K562 (cell line): ENCODE measurements around the gene TEX264. TPM values are rescaled to one million over a fixed set of nuclear protein-coding genes. Genes with fewer than 3 reads are reported as not detected.

Source experiments
- ATAC-seq: fragments of 200-7000 bp; cut with Tn5 transposase; 3 replicates; pipeline ENCODE4 v1.9.1; 2020; ENCODE audit warnings: moderate library complexity
- BruUV-seq: library from RNA; stranded (reverse); fragments of 400-500 nt; replicated peaks from 2 replicates; lab custom pipeline; 2021; lab: Mats Ljungman, UMichigan
- CTCF ChIA-PET: fragments of 300-600 bp; formaldehyde crosslinking; extraction: SDS; loops from one replicate; lab custom pipeline; 2021; ENCODE audit warnings: low intra/inter-chr PET ratio; lab: Yijun Ruan, JAX
- POLR2A ChIA-PET: fragments of 300-600, 350-650 bp; sonication (Branson Sonifier 250); formaldehyde crosslinking; extraction: SDS; loops from one replicate; lab custom pipeline; 2021; ENCODE audit warnings: antibody characterized with exemption, inconsistent platforms; lab: Yijun Ruan, JAX
- DNase-seq, 4 experiments: peaks; one replicate each; pipeline versions ENCODE4 v3.0.0 to v3.0.0-alpha.2; 2011 to 2018; ENCODE audit warnings: low spot score in 3 of 4, mixed read lengths in 3 of 4; ENCODE audit errors: extremely low read depth in 1 of 4
- FAIRE-seq: peaks from 2 replicates; lab custom pipeline; 2011; peaks lifted over from hg19 to GRCh38; lab: Jason Lieb, UNC
- H2AFZ ChIP-seq: 2 replicates; pipeline ENCODE4 v1.6.0; 2011; ENCODE audit warnings: low read depth, low read length, control low read depth, inconsistent platforms
- H3K27ac ChIP-seq: fragments of 200-600 bp; 3 replicates; pipeline ENCODE4 v1.8.0; 2011; ENCODE audit warnings: low read depth, mild to moderate bottlenecking, control low read depth, inconsistent platforms, low read length, moderate library complexity, mixed read lengths; ENCODE audit errors: extremely low read depth
- H3K27me3 ChIP-seq, 2 experiments: fragments of 300-600 bp in 1 of 2; 2 replicates in 1 of 2; 3 replicates in 1 of 2; pipeline versions ENCODE4 v1.6.0 to v1.8.0; 2011; ENCODE audit warnings: inconsistent platforms in 2 of 2, low read length in 2 of 2, mild to moderate bottlenecking in 1 of 2, mixed read lengths in 1 of 2, moderate library complexity in 1 of 2; ENCODE audit not compliant: control insufficient read depth in 2 of 2, insufficient read depth in 2 of 2
- H3K36me3 ChIP-seq: fragments of 300-600 bp; 3 replicates; pipeline ENCODE4 v1.8.0; 2011; ENCODE audit warnings: mild to moderate bottlenecking, low read length, inconsistent platforms; ENCODE audit not compliant: control insufficient read depth, insufficient read depth
- H3K4me1 ChIP-seq, 2 experiments: fragments of 200-600 bp in 1 of 2; replicated peaks in 1 of 2; 2 replicates in 1 of 2; 3 replicates in 1 of 2; pipeline versions ENCODE4 v1.5.1 to v1.8.0; 2011; ENCODE audit warnings: inconsistent platforms in 2 of 2, low read length in 2 of 2, mild to moderate bottlenecking in 1 of 2, mixed read lengths in 1 of 2, moderate library complexity in 1 of 2; ENCODE audit not compliant: control insufficient read depth in 2 of 2, insufficient read depth in 2 of 2
- H3K4me2 ChIP-seq: 2 replicates; pipeline ENCODE4 v1.6.1; 2011; ENCODE audit warnings: low read length, control low read depth, inconsistent platforms, mixed read lengths; ENCODE audit not compliant: insufficient read depth
- H3K4me3 ChIP-seq: fragments of 200-600 bp; sonication (generic), shearing (Covaris generic); 2 replicates; pipeline ENCODE4 v1.5.1; 2016; ENCODE audit warnings: control low read depth, inconsistent platforms
- H3K79me2 ChIP-seq: fragments of 200-600 bp; 3 replicates; pipeline ENCODE4 v1.8.0; 2011; ENCODE audit warnings: low read length, inconsistent platforms; ENCODE audit not compliant: control insufficient read depth, insufficient read depth
- H3K9ac ChIP-seq, 2 experiments: 2 replicates each; pipeline versions ENCODE4 v1.6.0 to v1.6.1; 2011; ENCODE audit warnings: low read depth in 2 of 2, low read length in 2 of 2, control low read depth in 1 of 2, inconsistent platforms in 1 of 2, mild to moderate bottlenecking in 1 of 2, mixed read lengths in 1 of 2; ENCODE audit not compliant: insufficient read depth in 1 of 2
- H3K9me1 ChIP-seq: one replicate; pipeline ENCODE4 v1.6.0; 2011; ENCODE audit warnings: inconsistent platforms, mild to moderate bottlenecking, low read length, moderate library complexity; ENCODE audit not compliant: control insufficient read depth, insufficient read depth
- H3K9me3 ChIP-seq: replicated peaks from 2 replicates; pipeline ENCODE4 v1.5.1; 2011; ENCODE audit warnings: low read depth, low read length, inconsistent platforms; ENCODE audit not compliant: control insufficient read depth, insufficient read depth
- H4K20me1 ChIP-seq: replicated peaks from 2 replicates; pipeline ENCODE4 v1.6.1; 2011; ENCODE audit warnings: low read length, inconsistent platforms, mixed read lengths; ENCODE audit not compliant: control insufficient read depth, insufficient read depth
- CTCFL ChIP-seq: IDR thresholded peaks from 2 replicates; pipeline ENCODE4 v1.6.1; 2011; ENCODE audit warnings: borderline replicate concordance, low read depth, mild to moderate bottlenecking, moderate library complexity, low read length; ENCODE audit not compliant: insufficient read depth, poor library complexity, severe bottlenecking
- HNRNPLL ChIP-seq: fragments of 200-400 bp; formaldehyde crosslinking; IDR thresholded peaks from 2 replicates; pipeline ENCODE4 v1.6.1; 2017; ENCODE audit warnings: low read length, low read depth, mild to moderate bottlenecking; ENCODE audit not compliant: poor library complexity, severe bottlenecking
- IRF9 ChIP-seq: fragments of 450-650 bp; IDR thresholded peaks from 2 replicates; pipeline ENCODE4 v1.6.1; 2016; ENCODE audit warnings: missing biosample characterization, missing genetic modification characterization
- JUND ChIP-seq, 2 experiments: IDR thresholded peaks; 2 replicates in 1 of 2; 3 replicates in 1 of 2; pipeline ENCODE4 v1.6.1; 2011; ENCODE audit warnings: borderline replicate concordance in 2 of 2, low read depth in 2 of 2, low read length in 2 of 2, improper control_type of control experiment in 1 of 2, missing biosample characterization in 1 of 2, missing genetic modification characterization in 1 of 2, missing genetic modification reagents in 1 of 2
- LARP7 ChIP-seq: fragments of 450-650 bp; IDR thresholded peaks from 2 replicates; pipeline ENCODE4 v1.6.1; 2016
- POLR2A ChIP-seq: fragments of 450-650 bp; conservative IDR thresholded peaks from 2 replicates; pipeline ENCODE4 v1.6.1; 2016
- PYGO2 ChIP-seq: fragments of 450-650 bp; IDR thresholded peaks from 2 replicates; pipeline ENCODE4 v1.6.1; 2016; ENCODE audit warnings: mild to moderate bottlenecking, missing genetic modification characterization, moderate library complexity, missing compliant biosample characterization
- SRSF7 ChIP-seq: fragments of 200-400 bp; formaldehyde crosslinking; optimal IDR thresholded peaks from 2 replicates; pipeline ENCODE3; 2017; ENCODE audit warnings: mild to moderate bottlenecking, low read depth, low read length
- USF2 ChIP-seq: sonication (generic); formaldehyde crosslinking; IDR thresholded peaks from 2 replicates; pipeline ENCODE4 v1.5.0; 2020; ENCODE audit warnings: missing genetic modification reagents
- ZNF239 ChIP-seq: fragments of 250-450 bp; sonication (Bioruptor Pico); IDR thresholded peaks from 2 replicates; pipeline ENCODE4 v1.4.0; 2020; ENCODE audit warnings: mild to moderate bottlenecking
- ZNF778 ChIP-seq: fragments of 450-650 bp; formaldehyde crosslinking; IDR thresholded peaks from 2 replicates; pipeline ENCODE4 v1.4.0; 2020; ENCODE audit warnings: mild to moderate bottlenecking, moderate library complexity
- WGBS: fragments of 100-300 bp; shearing (Covaris generic); methylation state at CpG from one replicate; pipeline ENCODE4 v1.1.6; 2016; ENCODE audit warnings: low coverage, mixed read lengths; ENCODE audit not compliant: insufficient coverage; ENCODE audit errors: missing lambda C conversion rate; 5-methylcytosine and 5-hydroxymethylcytosine counted together
- in situ Hi-C: fragments of 300-500 bp; cut with MboI; formaldehyde crosslinking; loops from 4 replicates; pipeline ENCODE4 v1.15.0; 2018; ENCODE audit warnings: inconsistent platforms, mixed read lengths
- intact Hi-C: fragments of 100-400 bp; cut with micrococcal nuclease; formaldehyde crosslinking; loops from 2 replicates; pipeline ENCODE4 v1.14.2; 2022
- polyA plus RNA-seq, 8 experiments: library from polyadenylated mRNA; depleted of rRNA in 4 of 8; stranded (reverse) in 5 of 8; unstranded in 3 of 8; fragments of >200 nt; fragmentation: Nextera tagmentation in 2 of 8; fragmentation: Illumina TruSeq in 1 of 8; extraction: Ambion mirVana in 2 of 8; extraction: Trizol in 1 of 8; gene quantifications; 2 replicates each; pipeline versions ENCODE4 v1.2.1 to v1.2.3, GENCODE V29; 2011 to 2014; ENCODE audit warnings: inconsistent platforms in 1 of 8, missing spikeins in 1 of 8
- total RNA-seq, 7 experiments: library from RNA; depleted of rRNA in 6 of 7; stranded (reverse); fragments of >200 nt in 6 of 7; fragmentation: Illumina TruSeq in 2 of 7; extraction: Trizol in 2 of 7; gene quantifications; 2 replicates each; pipeline versions ENCODE4 v1.2.1 to v1.2.3, GENCODE V29; 2011 to 2021; ENCODE audit warnings: low replicate concordance in 1 of 7

The TEX264 gene
- total and polyA plus RNA-seq, 9 of the 15 experiments (the other 6 are each of a cell fraction or from before 2014, with no cell fraction given): 4.1 to 47.0 (median 31.0) TPM

- in situ Hi-C loops (no loop called here), intact Hi-C loops (no loop called here)
- no TSS peak for BruUV-seq
- Histone ChIP-seq H3K36me3 (peaks cover 18% of the 10 kb centered on the region; the same call in 1 of the 3 replicates), H3K4me3 (no peak overlapping the region), H3K9me1 (no peaks in the 10 kb centered on the region), H3K9me3 (no peaks in the 10 kb centered on the region), H3K4me2 (no peak overlapping the region), H3K79me2 (no peaks in the 10 kb centered on the region), H3K4me1 (no peaks in the 10 kb centered on the region), H2AFZ (no peak overlapping the region), H3K27ac (no peak overlapping the region), H4K20me1 (no peaks in the 10 kb centered on the region), H3K27me3 (no peaks in the 10 kb centered on the region), H3K9ac (no peak overlapping the region)
- no peak for TF ChIP-seq IRF9 (tag)
- no peak for TF ChIP-seq LARP7
- 50% methylated on average over 2 of the region's 3 CpGs for WGBS
- POLR2A ChIA-PET: no interaction called here
- ATAC-seq: no peak
- no peak for DNase-seq
- CTCF ChIA-PET: no interaction called here
- no peak for FAIRE-seq
These were observed 13.8 kb upstream of the TEX264 start for GRCh38 chr3:51657234-51657633.

GRCh38 chr3:51659942-51660341, 11.1 kb upstream of the TEX264 start:
- Histone ChIP-seq H3K9ac (no peak overlapping the region), H3K4me3 (no peak overlapping the region), H3K27ac (no peak overlapping the region), H3K9me3 (no peaks in the 10 kb centered on the region), H2AFZ (no peak overlapping the region), H3K79me2 (no peaks in the 10 kb centered on the region), H4K20me1 (no peaks in the 10 kb centered on the region), H3K4me1 (no peaks in the 10 kb centered on the region), H3K36me3 (peaks cover 28% of the 10 kb centered on the region; the same call in 1 of the 3 replicates), H3K9me1 (no peaks in the 10 kb centered on the region), H3K27me3 (no peaks in the 10 kb centered on the region), H3K4me2 (no peak overlapping the region)
- ATAC-seq (no peak), DNase-seq (no peak), FAIRE-seq (no peak)
- BruUV-seq: no TSS peak
- WGBS: 97% methylated on average over 8 of the region's 9 CpGs
- in situ Hi-C loops (no loop called here), intact Hi-C loops (no loop called here)
- CTCF ChIA-PET: no interaction called here
- POLR2A ChIA-PET: no interaction called here
- TF ChIP-seq JUND (IDR thresholded peaks at IDR 0.05; ENCODE audit: borderline replicate concordance, low read depth, low read length) (no peak), JUND (tag; IDR thresholded peaks at IDR 0.05; ENCODE audit: borderline replicate concordance, low read depth, low read length) (no peak), POLR2A (no peak), PYGO2 (tag) (no peak), SRSF7 (no peak), HNRNPLL (no peak), USF2 (CRISPR knock-in tag) (no peak), ZNF239 (CRISPR knock-in tag) (no peak), CTCFL (no peak), ZNF778 (CRISPR knock-in tag) (no peak)
